ENCODE results near the gene SLC37A2.

DNA sequence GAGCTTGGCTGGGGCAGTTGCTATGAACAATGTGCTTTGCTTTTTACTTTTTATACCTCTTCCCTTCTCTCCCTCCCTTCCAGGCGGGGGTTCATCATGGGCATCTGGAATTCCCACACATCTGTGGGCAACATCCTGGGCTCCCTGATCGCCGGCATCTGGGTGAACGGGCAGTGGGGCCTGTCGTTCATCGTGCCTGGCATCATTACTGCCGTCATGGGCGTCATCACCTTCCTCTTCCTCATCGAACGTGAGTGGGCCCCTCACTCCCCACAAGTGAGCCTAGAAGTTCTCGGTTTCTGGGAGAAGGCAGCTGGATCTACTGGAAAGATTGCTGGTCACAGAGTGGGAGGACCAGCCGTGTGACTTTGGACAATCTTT, 17.4 kb downstream of the SLC37A2 start:
- TF ChIP-seq, protein P1, sequence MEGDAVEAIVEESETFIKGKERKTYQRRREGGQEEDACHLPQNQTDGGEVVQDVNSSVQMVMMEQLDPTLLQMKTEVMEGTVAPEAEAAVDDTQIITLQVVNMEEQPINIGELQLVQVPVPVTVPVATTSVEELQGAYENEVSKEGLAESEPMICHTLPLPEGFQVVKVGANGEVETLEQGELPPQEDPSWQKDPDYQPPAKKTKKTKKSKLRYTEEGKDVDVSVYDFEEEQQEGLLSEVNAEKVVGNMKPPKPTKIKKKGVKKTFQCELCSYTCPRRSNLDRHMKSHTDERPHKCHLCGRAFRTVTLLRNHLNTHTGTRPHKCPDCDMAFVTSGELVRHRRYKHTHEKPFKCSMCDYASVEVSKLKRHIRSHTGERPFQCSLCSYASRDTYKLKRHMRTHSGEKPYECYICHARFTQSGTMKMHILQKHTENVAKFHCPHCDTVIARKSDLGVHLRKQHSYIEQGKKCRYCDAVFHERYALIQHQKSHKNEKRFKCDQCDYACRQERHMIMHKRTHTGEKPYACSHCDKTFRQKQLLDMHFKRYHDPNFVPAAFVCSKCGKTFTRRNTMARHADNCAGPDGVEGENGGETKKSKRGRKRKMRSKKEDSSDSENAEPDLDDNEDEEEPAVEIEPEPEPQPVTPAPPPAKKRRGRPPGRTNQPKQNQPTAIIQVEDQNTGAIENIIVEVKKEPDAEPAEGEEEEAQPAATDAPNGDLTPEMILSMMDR (IDR thresholded peaks at IDR 0.05), result no peak
- TF ChIP-seq SP1 (CRISPR knock-in tag; conservative IDR thresholded peaks at IDR 0.05) (no peak), ETV6 (CRISPR knock-in tag; IDR thresholded peaks at IDR 0.05) (no peak), FOXJ3 (CRISPR knock-in tag; IDR thresholded peaks at IDR 0.05; ENCODE audit: borderline replicate concordance) (no peak), ESRRA (CRISPR knock-in tag; IDR thresholded peaks at IDR 0.05; ENCODE audit: borderline replicate concordance) (no peak), HMGA2 (CRISPR knock-in tag; IDR thresholded peaks at IDR 0.05) (no peak), ELF4 (CRISPR knock-in tag; IDR thresholded peaks at IDR 0.05; ENCODE audit: low read depth) (no peak)
- TF ChIP-seq, protein P2, sequence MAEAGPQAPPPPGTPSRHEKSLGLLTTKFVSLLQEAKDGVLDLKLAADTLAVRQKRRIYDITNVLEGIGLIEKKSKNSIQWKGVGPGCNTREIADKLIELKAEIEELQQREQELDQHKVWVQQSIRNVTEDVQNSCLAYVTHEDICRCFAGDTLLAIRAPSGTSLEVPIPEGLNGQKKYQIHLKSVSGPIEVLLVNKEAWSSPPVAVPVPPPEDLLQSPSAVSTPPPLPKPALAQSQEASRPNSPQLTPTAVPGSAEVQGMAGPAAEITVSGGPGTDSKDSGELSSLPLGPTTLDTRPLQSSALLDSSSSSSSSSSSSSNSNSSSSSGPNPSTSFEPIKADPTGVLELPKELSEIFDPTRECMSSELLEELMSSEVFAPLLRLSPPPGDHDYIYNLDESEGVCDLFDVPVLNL (CRISPR knock-in tag; IDR thresholded peaks at IDR 0.05; ENCODE audit: borderline replicate concordance, low read depth), result no peak
- TF ChIP-seq, protein P3, sequence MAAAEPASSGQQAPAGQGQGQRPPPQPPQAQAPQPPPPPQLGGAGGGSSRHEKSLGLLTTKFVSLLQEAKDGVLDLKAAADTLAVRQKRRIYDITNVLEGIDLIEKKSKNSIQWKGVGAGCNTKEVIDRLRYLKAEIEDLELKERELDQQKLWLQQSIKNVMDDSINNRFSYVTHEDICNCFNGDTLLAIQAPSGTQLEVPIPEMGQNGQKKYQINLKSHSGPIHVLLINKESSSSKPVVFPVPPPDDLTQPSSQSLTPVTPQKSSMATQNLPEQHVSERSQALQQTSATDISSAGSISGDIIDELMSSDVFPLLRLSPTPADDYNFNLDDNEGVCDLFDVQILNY (CRISPR knock-in tag; IDR thresholded peaks at IDR 0.05), result no peak
- TF ChIP-seq, protein P4, sequence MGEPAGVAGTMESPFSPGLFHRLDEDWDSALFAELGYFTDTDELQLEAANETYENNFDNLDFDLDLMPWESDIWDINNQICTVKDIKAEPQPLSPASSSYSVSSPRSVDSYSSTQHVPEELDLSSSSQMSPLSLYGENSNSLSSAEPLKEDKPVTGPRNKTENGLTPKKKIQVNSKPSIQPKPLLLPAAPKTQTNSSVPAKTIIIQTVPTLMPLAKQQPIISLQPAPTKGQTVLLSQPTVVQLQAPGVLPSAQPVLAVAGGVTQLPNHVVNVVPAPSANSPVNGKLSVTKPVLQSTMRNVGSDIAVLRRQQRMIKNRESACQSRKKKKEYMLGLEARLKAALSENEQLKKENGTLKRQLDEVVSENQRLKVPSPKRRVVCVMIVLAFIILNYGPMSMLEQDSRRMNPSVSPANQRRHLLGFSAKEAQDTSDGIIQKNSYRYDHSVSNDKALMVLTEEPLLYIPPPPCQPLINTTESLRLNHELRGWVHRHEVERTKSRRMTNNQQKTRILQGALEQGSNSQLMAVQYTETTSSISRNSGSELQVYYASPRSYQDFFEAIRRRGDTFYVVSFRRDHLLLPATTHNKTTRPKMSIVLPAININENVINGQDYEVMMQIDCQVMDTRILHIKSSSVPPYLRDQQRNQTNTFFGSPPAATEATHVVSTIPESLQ (CRISPR knock-in tag; IDR thresholded peaks at IDR 0.05), result no peak
- TF ChIP-seq, protein P5, sequence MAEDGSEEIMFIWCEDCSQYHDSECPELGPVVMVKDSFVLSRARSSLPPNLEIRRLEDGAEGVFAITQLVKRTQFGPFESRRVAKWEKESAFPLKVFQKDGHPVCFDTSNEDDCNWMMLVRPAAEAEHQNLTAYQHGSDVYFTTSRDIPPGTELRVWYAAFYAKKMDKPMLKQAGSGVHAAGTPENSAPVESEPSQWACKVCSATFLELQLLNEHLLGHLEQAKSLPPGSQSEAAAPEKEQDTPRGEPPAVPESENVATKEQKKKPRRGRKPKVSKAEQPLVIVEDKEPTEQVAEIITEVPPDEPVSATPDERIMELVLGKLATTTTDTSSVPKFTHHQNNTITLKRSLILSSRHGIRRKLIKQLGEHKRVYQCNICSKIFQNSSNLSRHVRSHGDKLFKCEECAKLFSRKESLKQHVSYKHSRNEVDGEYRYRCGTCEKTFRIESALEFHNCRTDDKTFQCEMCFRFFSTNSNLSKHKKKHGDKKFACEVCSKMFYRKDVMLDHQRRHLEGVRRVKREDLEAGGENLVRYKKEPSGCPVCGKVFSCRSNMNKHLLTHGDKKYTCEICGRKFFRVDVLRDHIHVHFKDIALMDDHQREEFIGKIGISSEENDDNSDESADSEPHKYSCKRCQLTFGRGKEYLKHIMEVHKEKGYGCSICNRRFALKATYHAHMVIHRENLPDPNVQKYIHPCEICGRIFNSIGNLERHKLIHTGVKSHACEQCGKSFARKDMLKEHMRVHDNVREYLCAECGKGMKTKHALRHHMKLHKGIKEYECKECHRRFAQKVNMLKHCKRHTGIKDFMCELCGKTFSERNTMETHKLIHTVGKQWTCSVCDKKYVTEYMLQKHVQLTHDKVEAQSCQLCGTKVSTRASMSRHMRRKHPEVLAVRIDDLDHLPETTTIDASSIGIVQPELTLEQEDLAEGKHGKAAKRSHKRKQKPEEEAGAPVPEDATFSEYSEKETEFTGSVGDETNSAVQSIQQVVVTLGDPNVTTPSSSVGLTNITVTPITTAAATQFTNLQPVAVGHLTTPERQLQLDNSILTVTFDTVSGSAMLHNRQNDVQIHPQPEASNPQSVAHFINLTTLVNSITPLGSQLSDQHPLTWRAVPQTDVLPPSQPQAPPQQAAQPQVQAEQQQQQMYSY (CRISPR knock-in tag; IDR thresholded peaks at IDR 0.05), result no peak
- TF ChIP-seq, protein P6, sequence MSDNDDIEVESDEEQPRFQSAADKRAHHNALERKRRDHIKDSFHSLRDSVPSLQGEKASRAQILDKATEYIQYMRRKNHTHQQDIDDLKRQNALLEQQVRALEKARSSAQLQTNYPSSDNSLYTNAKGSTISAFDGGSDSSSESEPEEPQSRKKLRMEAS (CRISPR knock-in tag; IDR thresholded peaks at IDR 0.05), result no peak
- TF ChIP-seq, protein P7, sequence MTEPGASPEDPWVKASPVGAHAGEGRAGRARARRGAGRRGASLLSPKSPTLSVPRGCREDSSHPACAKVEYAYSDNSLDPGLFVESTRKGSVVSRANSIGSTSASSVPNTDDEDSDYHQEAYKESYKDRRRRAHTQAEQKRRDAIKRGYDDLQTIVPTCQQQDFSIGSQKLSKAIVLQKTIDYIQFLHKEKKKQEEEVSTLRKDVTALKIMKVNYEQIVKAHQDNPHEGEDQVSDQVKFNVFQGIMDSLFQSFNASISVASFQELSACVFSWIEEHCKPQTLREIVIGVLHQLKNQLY (CRISPR knock-in tag; IDR thresholded peaks at IDR 0.05), result no peak
- TF ChIP-seq, protein P8, sequence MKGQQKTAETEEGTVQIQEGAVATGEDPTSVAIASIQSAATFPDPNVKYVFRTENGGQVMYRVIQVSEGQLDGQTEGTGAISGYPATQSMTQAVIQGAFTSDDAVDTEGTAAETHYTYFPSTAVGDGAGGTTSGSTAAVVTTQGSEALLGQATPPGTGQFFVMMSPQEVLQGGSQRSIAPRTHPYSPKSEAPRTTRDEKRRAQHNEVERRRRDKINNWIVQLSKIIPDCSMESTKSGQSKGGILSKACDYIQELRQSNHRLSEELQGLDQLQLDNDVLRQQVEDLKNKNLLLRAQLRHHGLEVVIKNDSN (CRISPR knock-in tag; IDR thresholded peaks at IDR 0.05), result no peak

All from WTC11 (cell line).